ENCODE measurements around the gene DPYSL4. TPM values are rescaled to one million over a fixed set of nuclear protein-coding genes. Genes with fewer than 3 reads are reported as not detected.
"Not testable (repeated sequence)": the region's sequence is repeated elsewhere in the genome, so short reads cannot be mapped to it uniquely, and the experiment has no call there.

Gene DPYSL4
- total RNA-seq, 1 donor from 2014 or later, result 5.6 TPM

DNA sequence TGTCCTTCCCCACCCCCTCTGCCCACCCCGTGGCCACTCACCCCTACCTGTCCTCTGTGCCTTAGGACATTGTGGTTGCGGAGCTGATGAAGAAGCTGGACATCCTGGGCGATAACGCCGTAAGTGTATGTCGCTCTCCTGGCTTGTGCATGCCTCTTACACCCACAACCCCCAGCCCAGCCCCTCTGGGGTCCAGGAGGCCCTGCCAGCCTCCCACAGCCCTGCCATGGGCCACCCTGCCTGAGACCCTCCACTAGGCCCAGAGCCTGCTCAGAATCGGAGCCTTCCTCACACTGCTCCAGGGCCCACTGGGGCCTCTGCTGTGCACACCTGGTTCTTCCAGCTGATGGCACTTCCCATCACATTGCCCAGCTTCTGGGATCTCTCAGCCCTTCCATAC is 36.8 kb upstream of the DPYSL4 start:
- no peak for DNase-seq (ENCODE audit: low read depth in 2 of 2)

DNA sequence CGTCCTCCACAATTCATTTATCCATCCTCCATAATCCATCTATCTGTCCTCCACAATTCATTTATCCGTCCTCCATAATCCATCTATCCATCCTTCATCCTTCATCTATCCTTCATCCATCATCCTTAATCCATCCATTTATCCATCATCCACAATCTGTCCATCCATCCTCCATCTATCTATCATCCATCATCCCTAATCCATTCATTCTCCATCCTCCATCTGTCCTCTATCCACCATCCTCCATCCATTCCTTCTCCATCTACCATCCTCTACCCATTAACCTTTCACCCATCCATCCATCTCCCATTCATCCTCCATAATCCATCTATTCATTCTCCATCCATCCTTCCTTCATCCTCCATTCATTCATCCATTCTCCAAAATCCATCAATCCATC is 36.0 kb upstream of the DPYSL4 start:
- DNase-seq (ENCODE audit: low read depth in 2 of 2), result no peak

DNA sequence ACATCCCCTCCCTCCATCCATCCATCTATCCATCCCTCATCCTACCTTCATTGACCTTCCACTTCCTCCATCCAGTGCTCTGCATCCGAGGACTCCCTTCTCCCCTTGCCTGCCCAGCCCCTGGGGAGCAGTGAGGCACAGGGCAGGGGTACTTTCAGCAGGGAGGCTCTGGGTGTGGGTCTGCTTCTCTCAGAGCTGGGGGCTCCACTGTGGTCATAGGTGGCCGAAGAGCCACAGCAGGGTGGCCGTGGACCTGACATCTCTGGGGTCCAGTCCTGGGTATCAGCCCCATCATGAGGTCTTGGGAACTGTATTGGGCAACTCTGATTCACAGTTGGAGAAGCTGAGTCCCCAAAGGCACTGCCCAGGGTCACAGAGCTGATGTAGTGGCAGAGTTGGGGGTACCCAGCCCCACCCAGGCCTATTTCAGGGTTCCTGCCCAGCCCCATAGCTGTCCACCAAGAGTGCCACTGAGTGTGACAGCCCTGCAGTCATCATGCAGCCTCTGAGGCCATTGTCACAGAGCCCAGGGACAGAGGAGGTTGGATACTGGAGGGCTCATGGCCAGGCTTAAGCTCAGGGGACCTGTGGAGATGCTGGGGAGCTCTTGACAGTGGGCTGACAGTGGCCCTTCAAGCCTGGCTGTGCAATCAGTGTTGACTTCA is 35.3 kb upstream of the DPYSL4 start:
- no peak for DNase-seq (ENCODE audit: low read depth in 2 of 2)

DNA sequence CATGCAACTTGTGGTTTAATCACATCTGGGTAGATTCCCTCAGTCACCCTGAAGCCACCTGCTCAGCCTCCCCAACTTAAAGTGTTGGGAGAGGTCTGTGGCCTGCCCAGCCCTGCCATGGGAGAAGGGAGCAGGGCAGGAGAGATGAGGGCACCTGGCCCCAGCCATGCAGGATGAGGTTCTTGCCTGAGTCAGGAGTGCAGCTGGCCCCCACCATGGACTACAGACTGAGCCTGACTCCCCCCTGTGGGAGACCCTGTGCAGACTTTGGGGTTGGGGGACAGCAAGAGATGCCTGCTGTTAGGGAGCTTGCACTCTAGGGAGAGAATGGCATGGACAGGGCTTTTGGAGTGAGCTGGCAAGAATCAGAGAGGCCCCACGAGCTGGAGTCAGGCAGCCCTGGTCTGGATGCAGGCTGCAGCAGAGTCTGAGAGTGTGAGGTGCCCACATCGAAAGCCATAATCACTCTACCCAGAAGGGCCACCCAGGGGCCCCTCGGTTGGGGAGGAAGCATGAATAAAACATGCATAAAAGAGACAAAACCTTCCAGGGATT is 34.7 kb upstream of the DPYSL4 start:
- DNase-seq (ENCODE audit: low read depth in 2 of 2), result no peak

DNA sequence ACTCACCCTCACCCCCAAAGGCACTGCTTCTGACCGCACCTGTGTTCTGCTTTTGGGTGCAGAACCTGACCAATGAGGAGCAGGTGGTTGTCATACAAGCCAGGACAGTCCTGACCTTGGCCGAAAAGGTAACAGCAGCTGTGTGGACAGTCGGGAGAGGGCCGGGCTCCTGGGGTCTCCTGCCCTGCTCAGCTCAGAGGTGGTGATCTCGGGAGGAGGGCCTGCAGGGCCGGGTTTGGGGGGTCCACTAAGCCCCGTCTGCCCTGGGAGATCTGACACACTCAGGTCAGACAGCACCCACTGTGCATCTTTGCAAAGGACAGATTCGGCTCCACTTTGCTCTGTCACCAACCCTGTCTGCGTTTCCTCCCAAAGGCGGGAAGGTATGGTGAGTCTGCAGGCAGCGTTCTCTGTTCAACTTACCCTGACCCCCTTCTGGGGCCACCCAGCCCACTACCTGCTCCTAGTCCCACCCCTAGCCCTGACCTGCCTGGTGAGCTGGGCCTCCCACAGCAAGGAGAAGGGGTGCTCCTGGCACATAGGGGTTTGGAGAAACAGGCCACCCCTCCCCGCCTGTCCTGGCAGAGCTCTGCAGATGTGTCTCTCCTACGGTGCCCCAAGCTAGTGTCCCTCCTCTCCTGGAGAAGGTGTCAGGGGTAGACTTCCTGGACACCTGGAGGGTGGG is 33.7 kb upstream of the DPYSL4 start:
- DNase-seq (ENCODE audit: low read depth in 2 of 2), result no peak

DNA sequence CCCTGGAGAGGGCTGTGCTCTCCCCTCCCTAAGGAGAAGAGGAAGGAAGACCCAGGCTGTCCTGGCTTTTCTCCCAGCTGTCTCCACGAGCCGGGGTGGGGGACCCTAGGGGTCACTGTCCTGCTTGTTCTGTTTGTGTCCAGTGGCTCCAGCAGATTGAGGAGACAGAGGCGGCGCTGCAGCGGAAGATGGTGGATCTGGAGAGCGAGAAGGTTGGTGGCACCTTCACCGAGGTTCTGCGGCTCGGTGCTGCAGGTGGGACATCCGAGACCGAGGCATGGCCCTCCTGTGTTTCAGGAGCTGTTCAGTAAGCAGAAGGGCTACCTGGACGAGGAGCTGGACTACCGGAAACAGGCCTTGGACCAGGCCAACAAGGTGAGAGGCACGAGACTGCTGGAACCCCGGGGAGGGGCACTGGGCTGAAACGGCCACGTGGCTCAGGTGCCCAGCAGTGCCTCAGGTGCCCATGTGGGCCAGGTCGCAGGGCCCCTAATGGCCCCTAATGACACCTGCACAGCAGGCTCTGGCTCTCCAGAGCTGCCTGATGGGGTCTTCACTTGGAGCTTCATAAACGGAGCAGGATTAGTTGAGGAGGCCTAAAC is 33.0 kb upstream of the DPYSL4 start:
- no peak for DNase-seq (ENCODE audit: low read depth in 2 of 2)

DNA sequence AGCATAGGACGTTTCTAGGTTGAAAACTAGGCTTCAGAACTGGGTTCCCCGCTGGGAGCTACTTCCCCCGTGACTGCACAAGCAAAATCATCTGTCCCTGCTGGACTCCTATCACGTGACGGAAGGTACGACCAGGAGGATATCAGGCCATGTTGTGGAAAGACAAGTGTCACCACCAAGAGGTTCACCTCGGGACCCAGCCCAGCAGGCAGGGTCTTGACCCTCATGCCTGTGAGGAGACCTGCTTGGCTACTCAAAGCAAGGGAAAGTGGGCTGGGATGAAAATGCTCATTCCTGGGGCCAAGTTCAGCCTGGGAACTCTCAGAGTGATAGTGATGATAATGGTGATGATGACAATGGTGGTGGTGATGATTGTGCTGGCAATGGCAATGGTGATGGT is 32.3 kb upstream of the DPYSL4 start:
- no peak for DNase-seq (ENCODE audit: low read depth in 2 of 2)

DNA sequence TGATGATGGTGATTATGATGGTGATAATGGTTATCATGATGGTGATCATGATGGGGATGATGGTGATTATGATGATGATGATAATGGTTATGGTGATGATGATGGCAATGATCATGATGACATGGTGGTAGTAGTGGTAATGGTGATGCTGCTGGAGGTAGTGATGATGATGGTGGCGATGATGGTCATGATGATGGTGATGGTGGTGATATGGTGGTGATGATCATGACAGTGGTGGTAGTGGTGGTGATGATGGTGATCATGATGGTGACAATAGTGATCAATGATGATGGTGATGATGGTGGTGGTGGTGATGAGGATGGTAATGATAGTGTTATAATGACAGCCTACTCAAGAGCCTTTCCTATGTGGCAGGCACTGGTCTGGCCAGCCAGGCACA is 31.8 kb upstream of the DPYSL4 start:
- no peak for DNase-seq (ENCODE audit: low read depth in 2 of 2)

DNA sequence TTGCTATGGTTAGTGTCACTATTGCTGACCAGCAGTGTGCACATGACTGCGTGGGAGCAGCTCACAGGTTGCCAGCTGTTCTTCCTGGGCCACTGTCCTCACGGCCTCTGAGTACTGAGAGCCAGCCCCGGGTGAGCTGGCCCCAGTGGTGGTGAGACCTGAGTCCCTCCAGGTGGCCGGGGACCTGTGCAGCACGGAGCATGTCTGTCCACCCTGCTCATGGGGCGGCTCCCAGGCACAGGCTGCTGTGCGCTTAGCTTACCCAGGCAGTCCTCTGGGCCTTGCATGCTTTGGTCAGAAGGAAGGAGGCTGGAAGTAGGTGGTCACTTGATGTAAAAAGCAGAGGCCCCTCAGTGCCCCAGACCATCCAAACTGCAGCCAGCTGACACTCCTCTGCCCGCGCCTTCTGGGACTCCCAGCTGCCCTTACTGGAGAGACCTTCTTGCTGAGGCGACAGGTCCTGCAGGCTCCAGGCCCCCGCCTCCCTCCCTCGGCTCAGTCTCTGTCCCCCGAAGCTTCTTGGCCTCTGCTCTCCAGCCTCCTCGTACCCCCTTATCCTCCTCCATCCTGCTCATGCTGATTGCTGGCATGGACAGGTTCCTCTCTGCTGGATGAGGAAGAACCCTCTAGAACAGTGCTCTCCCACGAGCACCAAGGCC is 30.9 kb upstream of the DPYSL4 start:
- DNase-seq (ENCODE audit: low read depth in 2 of 2), result no peak

DNA sequence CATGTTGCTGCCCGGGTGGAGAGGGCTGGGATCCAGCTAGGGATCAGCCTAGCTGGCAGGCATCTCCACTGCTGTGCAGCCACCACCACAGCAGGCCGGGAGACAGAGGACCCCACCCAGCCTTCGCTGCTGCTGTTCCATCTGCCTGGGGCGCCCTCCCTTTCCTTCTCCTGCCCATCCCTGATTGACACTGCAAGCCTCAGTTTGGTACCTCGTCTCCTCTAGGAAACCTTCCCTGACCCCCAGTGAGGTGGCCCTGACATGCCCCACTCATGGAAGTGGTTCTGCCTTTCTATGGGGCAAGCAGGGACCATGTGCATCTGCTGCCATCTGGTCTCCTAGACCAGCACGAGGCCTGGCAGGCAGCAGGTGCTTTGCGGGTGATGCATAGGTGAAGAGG is 30.4 kb upstream of the DPYSL4 start:
- no peak for DNase-seq (ENCODE audit: low read depth in 2 of 2)

DNA sequence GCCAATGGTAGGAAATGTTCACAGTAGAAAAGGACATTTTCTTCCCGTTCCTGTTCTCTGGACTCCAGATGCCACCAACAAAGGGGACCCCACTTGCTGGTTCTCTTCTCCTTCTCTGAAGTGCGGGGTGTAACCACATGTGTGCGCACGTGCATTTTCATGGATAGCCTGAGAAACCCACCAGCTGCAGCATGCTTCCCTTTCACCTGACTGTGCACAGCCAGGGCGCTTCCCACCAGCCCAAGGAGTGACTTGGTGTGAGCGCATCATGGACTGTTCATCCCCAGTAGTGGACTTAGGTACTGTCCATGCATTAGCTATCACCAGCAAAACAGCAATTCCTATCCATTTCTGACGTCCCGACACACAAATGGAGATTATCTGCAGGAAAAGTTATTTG is 29.6 kb upstream of the DPYSL4 start:
- DNase-seq (ENCODE audit: low read depth in 2 of 2), result no peak

DNA sequence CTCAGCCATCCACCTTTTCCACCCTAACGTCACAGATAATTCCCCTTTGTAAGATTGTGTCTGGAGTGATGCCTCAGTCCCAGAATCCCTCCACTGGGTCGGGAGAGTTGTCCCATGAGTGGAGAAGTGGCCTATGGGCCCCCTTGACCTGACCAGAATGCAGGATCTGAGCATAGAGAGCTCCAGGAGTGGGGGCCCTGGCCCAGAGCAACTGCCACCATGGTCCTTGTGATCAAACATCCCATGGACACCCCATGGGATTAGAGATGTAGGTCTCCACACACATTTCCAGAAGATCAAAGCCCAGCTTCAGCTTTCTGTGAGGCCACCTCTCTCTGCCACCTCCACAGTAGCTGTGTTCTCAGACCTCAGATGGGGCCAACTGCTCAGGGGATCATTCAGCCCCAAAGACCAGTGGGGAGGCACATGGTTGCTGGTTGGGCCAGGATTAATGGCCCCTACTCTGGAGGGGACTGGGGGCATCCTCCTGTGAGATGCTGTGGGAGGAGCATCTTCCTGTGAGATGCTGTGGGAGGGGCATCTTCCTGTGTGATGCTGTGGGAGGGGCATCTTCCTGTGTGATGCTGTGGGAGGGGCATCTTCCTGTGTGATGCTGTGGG is 28.5 kb upstream of the DPYSL4 start:
- no peak for DNase-seq (ENCODE audit: low read depth in 2 of 2)

DNA sequence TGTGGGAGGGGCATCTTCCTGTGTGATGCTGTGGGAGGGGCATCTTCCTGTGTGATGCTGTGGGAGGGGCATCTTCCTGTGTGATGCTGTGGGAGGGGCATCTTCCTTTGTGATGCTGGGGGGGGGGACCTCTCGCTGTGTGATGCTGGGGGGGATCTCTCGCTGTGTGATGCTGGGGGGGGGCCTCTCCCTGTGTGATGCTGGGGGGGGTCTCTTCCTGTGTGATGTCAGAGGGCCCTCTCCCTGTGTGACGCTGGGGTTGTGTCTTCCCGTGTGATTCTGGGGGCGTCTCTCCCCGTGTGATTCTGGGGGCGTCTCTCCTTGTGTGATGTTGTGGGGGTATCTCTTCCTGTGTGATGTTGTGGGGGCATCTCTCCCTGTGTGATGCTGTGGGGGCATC is 27.9 kb upstream of the DPYSL4 start:
- DNase-seq (ENCODE audit: low read depth in 2 of 2), result no peak

DNA sequence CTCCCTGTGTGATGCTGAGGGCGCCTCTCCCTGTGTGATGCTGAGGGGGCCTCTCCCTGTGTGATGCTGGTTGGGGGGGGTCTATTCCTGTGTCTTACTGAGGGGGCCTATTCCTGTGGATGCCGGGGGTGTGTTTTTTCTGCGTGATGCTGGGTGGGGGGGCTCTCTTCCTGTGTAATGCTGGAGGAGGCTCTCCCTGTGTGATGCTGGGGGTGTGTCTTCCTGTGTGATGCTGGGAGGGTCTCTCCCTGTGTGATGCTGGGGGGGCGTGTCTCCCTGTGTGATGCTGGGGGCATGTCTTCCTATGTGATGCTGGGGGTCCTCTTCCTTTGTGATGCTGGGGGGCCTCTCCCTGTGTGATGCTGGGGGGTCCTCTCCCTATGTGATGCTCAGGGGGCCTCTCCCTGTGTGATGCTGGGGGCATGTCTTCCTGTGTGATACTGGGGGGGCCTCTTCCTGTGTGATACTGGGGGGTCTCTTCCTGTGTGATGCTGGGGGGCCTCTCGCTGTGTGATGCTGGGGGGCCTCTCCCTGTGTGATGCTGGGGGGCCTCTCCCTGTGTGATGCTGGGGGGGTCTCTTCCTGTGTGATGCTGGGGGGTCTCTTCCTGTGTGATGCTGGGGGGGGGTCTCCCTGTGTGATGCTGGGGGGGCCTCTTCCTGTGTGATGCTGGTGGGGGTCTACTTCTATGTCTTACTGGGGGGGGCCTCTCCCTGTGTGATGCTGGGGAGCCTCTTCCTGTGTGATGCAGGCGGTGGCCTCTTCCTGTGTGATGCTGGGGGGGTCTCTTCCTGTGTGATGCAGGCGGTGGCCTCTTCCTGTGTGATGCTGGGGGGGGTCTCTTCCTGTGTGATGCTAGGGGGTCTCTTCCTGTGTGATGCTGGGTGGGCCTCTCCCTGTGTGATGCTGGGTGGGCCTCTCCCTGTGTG is 27.2 kb upstream of the DPYSL4 start:
- DNase-seq (ENCODE audit: low read depth in 2 of 2), result not testable (repeated sequence)

DNA sequence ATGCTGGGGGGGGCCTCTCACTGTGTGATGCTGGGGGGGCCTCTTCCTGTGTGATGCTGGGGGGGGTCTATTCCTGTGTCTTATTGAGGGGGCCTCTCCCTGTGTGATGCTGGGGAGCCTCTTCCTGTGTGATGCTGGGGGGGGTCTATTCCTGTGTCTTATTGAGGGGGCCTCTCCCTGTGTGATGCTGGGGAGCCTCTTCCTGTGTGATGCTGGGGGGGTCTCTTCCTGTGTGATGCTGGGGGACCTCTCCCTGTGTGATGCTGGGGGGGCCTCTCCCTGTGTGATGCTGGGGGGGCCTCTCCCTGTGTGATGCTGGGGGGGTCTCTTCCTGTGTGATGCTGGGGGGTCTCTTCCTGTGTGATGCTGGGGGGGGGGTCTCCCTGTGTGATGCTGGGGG is 26.5 kb upstream of the DPYSL4 start:
- DNase-seq (ENCODE audit: low read depth in 2 of 2), result not testable (repeated sequence)

DNA sequence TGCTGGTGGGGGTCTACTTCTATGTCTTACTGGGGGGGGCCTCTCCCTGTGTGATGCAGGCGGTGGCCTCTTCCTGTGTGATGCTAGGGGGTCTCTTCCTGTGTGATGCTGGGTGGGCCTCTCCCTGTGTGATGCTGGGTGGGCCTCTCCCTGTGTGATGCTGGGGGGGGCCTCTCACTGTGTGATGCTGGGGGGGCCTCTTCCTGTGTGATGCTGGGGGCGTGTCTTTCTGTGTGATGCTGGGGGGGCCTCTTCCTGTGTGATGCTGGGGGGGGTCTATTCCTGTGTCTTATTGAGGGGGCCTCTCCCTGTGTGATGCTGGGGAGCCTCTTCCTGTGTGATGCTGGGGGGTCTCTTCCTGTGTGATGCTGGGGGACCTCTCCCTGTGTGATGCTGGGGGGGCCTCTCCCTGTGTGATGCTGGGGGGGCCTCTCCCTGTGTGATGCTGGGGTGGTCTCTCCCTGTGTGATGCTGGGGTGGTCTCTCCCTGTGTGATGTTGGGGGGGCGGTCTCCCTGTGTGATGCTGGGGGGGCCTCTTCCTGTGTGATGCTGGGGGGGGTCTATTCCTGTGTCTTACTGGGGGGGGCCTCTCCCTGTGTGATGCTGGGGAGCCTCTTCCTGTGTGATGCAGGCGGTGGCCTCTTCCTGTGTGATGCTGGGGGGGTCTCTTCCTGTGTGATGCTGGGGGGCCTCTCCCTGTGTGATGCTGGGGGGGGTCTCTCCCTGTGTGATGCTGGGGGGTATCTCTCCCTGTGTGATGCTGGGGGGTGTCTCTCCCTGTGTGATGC is 25.7 kb upstream of the DPYSL4 start:
- DNase-seq (ENCODE audit: low read depth in 2 of 2), result not testable (repeated sequence)

DNA sequence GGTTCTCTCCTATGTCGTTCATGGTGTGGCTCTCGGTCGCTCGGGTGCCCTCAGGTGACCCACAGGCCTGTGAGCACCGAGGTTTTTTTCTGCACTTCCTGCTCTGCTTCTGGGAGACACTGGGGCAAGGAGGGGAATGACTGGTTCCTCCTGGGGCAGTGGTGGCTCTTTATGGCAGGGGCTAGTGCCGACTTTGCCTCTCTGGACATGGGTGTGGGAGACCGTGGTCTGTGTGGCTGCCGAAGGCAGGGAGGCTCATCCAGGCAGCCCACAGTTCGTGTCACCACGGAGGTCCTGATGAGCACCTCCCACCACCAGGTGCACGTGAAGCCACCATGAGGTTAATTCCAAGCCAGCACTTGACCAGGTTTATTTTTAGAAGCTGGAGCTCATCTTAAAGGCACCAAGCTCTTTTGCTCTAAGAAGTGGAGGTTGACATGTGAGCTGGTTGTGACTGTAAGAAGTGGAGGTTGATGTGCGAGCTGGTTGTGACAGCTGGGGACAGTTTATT is 24.7 kb upstream of the DPYSL4 start:
- DNase-seq (ENCODE audit: low read depth in 2 of 2), result no peak

DNA sequence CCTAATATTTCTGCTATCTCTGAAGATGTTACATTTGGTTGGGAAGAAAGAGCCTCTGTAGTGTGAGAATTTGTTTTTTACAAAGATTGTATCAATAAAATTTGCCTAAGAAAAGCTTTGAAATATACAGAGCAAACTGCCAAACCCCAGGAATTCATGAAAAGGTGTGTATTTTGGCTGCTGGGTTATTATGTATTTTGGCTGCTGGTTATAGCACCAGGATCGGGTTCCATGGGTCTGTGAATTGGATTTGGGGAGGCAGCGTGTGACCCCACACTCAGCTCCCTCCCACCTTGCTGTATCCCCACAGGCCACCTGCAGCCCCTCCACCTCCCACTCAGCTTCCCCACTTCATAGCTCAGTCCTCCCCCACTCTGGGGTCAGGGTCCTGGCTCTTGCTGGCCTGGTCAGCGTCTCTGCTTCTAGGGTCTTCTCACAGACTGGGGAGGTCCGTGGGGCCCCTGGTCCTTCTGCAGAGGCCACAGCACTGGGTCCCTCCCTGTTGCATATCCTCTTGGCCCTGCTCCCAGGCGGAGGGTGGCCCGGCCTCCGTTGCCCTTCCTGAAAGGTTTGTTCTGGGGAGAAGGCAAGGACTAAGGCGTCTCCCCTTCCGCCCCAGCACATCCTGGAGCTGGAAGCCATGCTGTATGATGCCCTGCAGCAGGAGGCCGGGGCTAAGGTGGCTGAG is 24.0 kb upstream of the DPYSL4 start:
- DNase-seq (ENCODE audit: low read depth in 2 of 2), result no peak

DNA sequence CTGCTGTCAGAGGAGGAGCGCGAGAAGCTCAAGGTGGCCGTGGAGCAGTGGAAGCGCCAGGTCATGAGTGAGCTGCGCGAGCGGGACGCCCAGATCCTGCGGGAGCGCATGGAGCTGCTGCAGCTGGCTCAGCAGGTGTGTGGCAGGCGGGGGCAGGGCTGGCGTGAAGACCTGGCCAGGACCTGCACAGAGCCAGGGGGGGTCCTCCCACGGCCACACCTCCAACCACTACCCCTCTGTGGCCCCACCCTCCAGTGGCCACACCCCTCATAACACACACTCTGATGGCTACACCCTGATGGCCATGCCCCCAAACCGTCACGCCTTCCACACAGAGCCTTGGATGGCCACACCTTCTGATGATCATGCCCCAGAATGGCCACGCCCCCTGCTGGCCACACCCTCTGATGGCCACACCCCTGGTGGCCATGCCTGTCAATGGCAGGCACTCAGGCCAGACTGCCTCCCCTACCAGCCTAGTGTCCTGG is 23.4 kb upstream of the DPYSL4 start:
- DNase-seq (ENCODE audit: low read depth in 2 of 2), result peak in 1 of 2 donors; percentile 22

Measured in dermis microvascular lymphatic vessel endothelial cell (primary cell).